ENCODE data around the gene VWA5B1.

VWA5B1 gene

GRCh38 chr1:20324704-20325406 is 34.2 kb downstream of the VWA5B1 start:
- DNase-seq, result no peak

GRCh38 chr1:20325407-20325843 is 34.8 kb downstream of the VWA5B1 start:
- DNase-seq, result no peak

GRCh38 chr1:20325844-20326420 is 35.3 kb downstream of the VWA5B1 start:
- DNase-seq, result no peak

GRCh38 chr1:20327467-20327866 is 36.8 kb downstream of the VWA5B1 start:
- no peak for DNase-seq

- no peak for DNase-seq
These were observed 37.5 kb downstream of the VWA5B1 start for GRCh38 chr1:20328201-20328600.

- no peak for DNase-seq
These were observed 39.3 kb downstream of the VWA5B1 start for GRCh38 chr1:20329793-20330542.

- DNase-seq, result no peak
These were observed 43.4 kb downstream of the VWA5B1 start for GRCh38 chr1:20334103-20334502.

GRCh38 chr1:20336105-20336605 is 45.5 kb downstream of the VWA5B1 start:
- DNase-seq, result no peak

GRCh38 chr1:20337581-20337980 is 46.9 kb downstream of the VWA5B1 start:
- no peak for DNase-seq

- no peak for DNase-seq
These were observed 49.3 kb downstream of the VWA5B1 start for GRCh38 chr1:20339811-20340457.

GRCh38 chr1:20342294-20343148 is 51.8 kb downstream of the VWA5B1 start:
- DNase-seq, result no peak

- DNase-seq, result peak; percentile 24
These were observed 52.7 kb downstream of the VWA5B1 start for GRCh38 chr1:20343149-20343937.

- DNase-seq, result no peak
These were observed 53.2 kb downstream of the VWA5B1 start for GRCh38 chr1:20343938-20344302.

- DNase-seq, result no peak
These were observed 54.1 kb downstream of the VWA5B1 start for GRCh38 chr1:20344738-20345137.

- no peak for DNase-seq
These were observed 54.7 kb downstream of the VWA5B1 start for GRCh38 chr1:20345419-20345818.

- no peak for DNase-seq
These were observed 55.8 kb downstream of the VWA5B1 start for GRCh38 chr1:20346433-20346832.

GRCh38 chr1:20347699-20348098 is 57.0 kb downstream of the VWA5B1 start:
- DNase-seq, result no peak

- no peak for DNase-seq
These were observed 57.7 kb downstream of the VWA5B1 start for GRCh38 chr1:20348326-20348915.

GRCh38 chr1:20349561-20349960 is 58.9 kb downstream of the VWA5B1 start:
- no peak for DNase-seq

GRCh38 chr1:20349971-20350370 is 59.3 kb downstream of the VWA5B1 start:
- DNase-seq, result no peak

- DNase-seq, result no peak
These were observed 59.7 kb downstream of the VWA5B1 start for GRCh38 chr1:20350421-20350820.
